GM21423 (cell line): ENCODE measurements around the gene MEOX1.

Experiments used
- ATAC-seq: cut with Tn5 transposase; IDR thresholded peaks from one replicate; pipeline ENCODE4 v1.9.1; 2021; ENCODE audit warnings: mild to moderate bottlenecking, moderate library complexity; ENCODE audit not compliant: unreplicated experiment

Gene MEOX1

DNA sequence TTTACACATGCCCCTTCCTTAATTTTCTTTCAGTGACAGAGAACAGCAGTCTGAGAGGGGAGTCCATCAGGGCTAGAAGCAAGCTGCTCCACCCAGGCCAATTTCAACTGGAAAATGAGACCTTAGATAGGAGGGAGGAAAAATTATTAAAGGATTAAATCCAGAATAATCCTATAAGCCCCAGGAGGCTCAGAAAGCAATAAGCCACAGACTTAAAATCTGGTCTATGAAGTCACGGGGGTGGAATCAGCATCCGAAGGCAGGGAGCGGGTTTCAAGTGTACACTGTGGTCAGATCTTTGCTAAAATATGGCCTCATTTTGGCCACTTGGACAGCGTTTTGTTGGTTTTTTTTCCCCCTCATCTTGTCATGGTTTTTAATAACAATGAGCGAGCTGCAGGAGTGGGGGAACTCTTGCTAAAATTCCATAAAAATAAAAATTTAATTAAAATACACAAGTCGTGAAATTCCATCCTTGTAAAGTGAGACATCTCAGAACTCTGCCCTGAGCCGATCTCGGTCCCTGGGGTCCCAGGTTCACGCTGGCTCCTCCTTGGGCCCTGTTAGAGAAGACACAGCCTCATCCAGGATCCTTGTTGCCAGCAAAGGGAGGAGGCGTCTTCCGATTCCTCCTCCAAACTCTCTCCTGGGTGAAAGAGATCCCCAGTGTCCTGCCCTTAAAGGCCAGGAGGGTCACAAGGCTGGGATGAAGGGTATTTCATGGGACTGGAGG is 63.9 kb downstream of the MEOX1 start:
- ATAC-seq: no peak

DNA sequence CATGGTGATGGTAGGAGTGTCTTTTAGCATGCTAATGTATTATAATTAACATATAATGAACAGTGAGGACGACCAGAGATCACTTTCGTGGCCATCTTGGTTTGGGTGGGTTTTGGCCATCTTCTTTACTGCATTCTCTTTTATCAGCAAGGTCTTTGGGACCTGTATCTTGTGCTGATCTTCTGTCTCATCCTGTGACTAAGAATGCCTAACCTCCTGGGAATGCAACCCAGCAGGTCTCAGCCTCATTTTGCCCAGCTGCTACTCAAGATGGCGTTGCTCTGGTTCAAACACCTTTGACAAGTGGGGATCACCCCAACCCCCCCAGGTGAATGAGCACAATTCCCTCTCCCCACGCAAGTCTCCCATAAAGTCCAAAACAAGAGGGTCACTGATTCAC is 66.3 kb downstream of the MEOX1 start:
- ATAC-seq: no peak

DNA sequence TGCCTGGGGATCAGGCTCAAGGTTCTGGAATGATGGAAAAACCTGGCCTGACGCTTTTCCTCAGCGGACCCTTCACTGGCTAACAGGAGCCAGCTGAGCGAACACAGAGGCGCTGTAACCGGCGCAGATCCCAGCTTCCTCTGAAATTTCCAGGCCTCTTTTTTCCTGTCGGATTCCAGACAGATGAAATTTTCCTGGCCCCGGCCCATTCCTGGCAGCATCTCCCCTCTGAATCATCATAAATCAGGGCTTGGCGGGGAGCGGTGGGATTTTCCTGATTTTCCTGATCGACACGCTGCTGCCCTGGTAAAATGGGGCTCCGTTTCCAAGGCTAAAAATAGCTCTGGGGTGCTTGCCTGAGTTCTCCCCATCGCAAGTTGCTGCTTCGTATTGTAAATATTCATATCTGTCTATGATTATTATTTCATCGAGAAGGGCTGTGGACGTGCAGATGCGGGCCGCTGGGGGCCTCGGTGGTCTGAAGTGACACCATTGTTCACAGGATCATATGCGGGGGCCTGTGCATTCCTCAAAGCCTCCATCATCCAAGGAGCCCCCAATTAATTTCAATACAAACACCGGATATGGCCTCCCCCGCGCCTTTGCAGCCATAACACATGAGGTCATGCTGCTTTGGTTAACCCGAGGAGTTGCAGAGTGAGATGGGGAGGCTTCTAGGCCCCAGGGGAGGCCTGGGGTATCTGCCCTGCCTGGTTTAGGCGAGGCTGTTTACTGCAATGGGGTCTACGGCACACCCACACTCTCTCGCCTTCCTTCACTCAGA is 69.8 kb downstream of the MEOX1 start:
- ATAC-seq: no peak

DNA sequence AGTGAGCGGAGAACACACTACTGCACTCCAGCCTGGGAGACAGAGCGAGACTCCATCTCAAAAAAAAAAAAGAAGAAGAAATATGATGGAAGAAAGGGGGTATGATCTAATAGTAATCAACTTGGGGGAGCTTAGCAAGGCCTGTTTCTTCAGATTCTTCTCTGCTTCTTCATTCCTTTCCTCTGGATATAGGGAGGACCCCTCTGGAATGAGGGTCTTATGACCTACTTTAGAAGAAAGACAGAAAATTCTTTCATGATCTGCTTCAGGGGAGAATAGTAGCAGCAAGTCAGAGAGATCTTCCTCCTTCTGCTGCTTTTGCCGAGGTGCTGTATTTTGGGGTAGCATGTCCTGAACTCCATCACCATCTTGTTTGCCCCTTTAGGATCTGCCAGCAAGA is 70.7 kb downstream of the MEOX1 start:
- ATAC-seq: no peak
